Esophagus squamous epithelium (tissue), 4 donors: ENCODE measurements around the gene ZNF446.

ENCODE experiments used
- POLR2A ChIP-seq, 4 donors: fragments of 450-650 bp; IDR thresholded peaks; one replicate each; pipeline ENCODE4 v1.6.1; 2017; ENCODE audit warnings: antibody characterized with exemption in 4 of 4, mild to moderate bottlenecking in 4 of 4, moderate library complexity in 3 of 4
- TF ChIP-seq, protein P1 (sequence below), 6 experiments: fragments of 450-650 bp in 4 of 6; fragments of 200-600 bp in 2 of 6; sonication (generic) in 2 of 6; IDR thresholded peaks; one replicate each; pipeline ENCODE4 v1.5.1; 2016 to 2019; ENCODE audit warnings: antibody characterized with exemption in 6 of 6, mild to moderate bottlenecking in 4 of 6, moderate library complexity in 4 of 6

DNA sequence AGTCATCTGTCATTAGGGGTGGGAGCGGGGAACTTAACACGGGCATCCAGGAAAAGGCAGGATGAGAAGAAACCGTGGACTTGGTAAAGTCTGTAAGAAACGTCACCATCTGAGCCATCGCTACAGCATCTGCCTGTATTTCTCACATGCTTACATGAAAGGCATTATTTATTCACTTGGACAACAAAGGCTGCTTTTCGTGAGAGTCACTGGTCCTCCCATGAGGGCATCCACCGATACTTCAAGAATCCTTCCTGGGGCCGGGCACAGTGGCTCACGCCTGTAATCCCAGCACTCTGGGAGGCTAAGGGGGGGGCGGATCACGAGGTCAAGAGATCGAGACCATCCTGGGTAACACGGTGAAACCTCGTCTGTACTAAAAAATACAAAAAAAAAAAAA is 16.1 kb downstream of the ZNF446 start:
- TF ChIP-seq, protein P1, sequence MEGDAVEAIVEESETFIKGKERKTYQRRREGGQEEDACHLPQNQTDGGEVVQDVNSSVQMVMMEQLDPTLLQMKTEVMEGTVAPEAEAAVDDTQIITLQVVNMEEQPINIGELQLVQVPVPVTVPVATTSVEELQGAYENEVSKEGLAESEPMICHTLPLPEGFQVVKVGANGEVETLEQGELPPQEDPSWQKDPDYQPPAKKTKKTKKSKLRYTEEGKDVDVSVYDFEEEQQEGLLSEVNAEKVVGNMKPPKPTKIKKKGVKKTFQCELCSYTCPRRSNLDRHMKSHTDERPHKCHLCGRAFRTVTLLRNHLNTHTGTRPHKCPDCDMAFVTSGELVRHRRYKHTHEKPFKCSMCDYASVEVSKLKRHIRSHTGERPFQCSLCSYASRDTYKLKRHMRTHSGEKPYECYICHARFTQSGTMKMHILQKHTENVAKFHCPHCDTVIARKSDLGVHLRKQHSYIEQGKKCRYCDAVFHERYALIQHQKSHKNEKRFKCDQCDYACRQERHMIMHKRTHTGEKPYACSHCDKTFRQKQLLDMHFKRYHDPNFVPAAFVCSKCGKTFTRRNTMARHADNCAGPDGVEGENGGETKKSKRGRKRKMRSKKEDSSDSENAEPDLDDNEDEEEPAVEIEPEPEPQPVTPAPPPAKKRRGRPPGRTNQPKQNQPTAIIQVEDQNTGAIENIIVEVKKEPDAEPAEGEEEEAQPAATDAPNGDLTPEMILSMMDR (IDR thresholded peaks at IDR 0.05) = no peak
- TF ChIP-seq POLR2A (IDR thresholded peaks at IDR 0.05) = no peak
